ENCODE results near the gene PIK3R5. TPM values are rescaled to one million over a fixed set of nuclear protein-coding genes. Genes with fewer than 3 reads are reported as not detected.

The PIK3R5 gene
- total and polyA plus RNA-seq, 11 donors: 1.4 to 21.6 (median 2.4) TPM

DNA sequence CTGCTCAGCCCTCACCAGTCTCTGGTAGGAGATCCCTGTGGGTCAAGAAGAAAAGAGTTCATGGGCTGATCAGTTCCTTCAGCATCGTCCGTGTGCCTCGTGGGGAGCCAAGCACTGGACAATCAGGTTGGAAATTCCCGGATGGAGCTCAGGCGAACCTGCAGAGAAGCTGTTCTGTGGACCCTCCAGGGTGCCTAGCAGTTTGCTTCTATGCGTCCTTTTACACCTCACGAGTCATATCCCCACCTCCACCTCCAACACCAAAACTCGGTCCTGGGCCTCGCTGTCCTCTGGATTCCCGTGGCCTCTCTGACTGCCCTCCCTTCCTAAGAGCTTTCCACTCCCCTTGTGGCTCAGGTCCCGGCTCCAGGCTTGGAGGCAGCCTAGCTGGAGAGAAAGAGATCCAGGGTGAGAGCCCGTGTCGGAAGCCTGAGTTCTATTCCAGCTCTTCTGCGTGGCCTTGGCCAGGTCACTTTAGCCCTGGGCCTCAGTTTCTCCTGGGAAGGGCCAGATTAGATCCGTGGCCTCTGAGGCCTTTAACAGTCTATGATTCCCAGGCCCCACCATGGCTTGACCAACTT is 71.8 kb downstream of the PIK3R5 start:
- no peak for ATAC-seq
- Histone ChIP-seq H3K9me3 (no peaks in the 10 kb centered on the region), H3K27me3 (peaks cover 0 to 4% (median 0%) of the 10 kb centered on the region in 9 donors), H3K36me3 (peaks cover 0 to 58% (median 0%) of the 10 kb centered on the region in 9 donors), H3K27ac (no peak overlapping the region), H3K4me1 (peaks cover 0 to 16% (median 0%) of the 10 kb centered on the region in 12 donors), H3K4me3 (no peak overlapping the region)
- 86 to 92% (median 91%) methylated on average over 14 to 15 of the region's 15 CpGs for WGBS, 4 donors
- intact Hi-C loops (cut with DNase I): loop anchor here in 6 of 10 donors (5.0 to 10.0 kb wide), 7 partner anchors 56 to 479 kb away; no protein-coding TSS in a partner anchor
- peak in 1 of 5 donors; percentile 9 for DNase-seq
- TF ChIP-seq POLR2A (IDR thresholded peaks at IDR 0.05) (no peak), CTCF (IDR thresholded peaks at IDR 0.05) (no peak)

- Histone ChIP-seq H3K27ac (no peak overlapping the region), H3K36me3 (peaks cover 0 to 63% (median 0%) of the 10 kb centered on the region in 9 donors), H3K9me3 (no peaks in the 10 kb centered on the region), H3K4me3 (no peak overlapping the region), H3K27me3 (peaks cover 0 to 2% (median 0%) of the 10 kb centered on the region in 9 donors), H3K4me1 (peaks cover 0 to 20% (median 4%) of the 10 kb centered on the region in 12 donors)
- WGBS, 4 donors: 86 to 95% (median 94%) methylated on average over 3 of the region's 3 CpGs
- ATAC-seq (no peak), DNase-seq (no peak)
- intact Hi-C loops (cut with DNase I): loop anchor here in 6 of 10 donors (5.0 to 10.0 kb wide), 7 partner anchors 56 to 478 kb away; no protein-coding TSS in a partner anchor
- TF ChIP-seq POLR2A (IDR thresholded peaks at IDR 0.05): no peak
- no peak for TF ChIP-seq CTCF (IDR thresholded peaks at IDR 0.05)
These were observed 72.4 kb downstream of the PIK3R5 start for GRCh38 chr17:8893059-8893458.

DNA sequence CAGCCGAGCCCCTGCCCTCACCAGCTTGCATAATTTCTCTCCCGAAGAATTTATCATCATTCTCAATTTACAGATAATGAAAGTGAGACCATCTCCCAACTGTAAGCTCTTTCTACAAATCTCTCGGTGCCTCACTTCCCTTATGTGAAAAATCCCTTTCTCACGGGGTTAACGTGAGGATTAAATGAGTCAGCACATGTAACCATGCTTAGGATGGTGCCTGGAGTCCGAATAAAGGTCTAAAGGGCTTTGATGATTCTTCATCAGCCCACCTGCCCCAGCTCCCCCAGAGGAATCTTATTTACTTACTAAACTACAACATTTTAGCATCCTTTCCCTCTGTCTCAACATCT is 73.2 kb downstream of the PIK3R5 start:
- TF ChIP-seq POLR2A (IDR thresholded peaks at IDR 0.05): no peak
- no peak for TF ChIP-seq CTCF (IDR thresholded peaks at IDR 0.05)
- intact Hi-C loops (cut with DNase I): loop anchor here in 6 of 10 donors (5.0 to 10.0 kb wide), 7 partner anchors 55 to 478 kb away; no protein-coding TSS in a partner anchor
- WGBS, 4 donors: 61 to 70% (median 66%) methylated on average over 6 of the region's 6 CpGs
- peaks cover 0 to 21% (median 5%) of the 10 kb centered on the region in 12 donors for H3K4me1 ChIP-seq
- DNase-seq: no peak
- no peak overlapping the region for H3K27ac ChIP-seq
- no peaks in the 10 kb centered on the region for H3K9me3 ChIP-seq
- no peaks in the 10 kb centered on the region for H3K27me3 ChIP-seq
- no peak for ATAC-seq
- peaks cover 0 to 62% (median 0%) of the 10 kb centered on the region in 9 donors for H3K36me3 ChIP-seq
- H3K4me3 ChIP-seq: no peak overlapping the region

DNA sequence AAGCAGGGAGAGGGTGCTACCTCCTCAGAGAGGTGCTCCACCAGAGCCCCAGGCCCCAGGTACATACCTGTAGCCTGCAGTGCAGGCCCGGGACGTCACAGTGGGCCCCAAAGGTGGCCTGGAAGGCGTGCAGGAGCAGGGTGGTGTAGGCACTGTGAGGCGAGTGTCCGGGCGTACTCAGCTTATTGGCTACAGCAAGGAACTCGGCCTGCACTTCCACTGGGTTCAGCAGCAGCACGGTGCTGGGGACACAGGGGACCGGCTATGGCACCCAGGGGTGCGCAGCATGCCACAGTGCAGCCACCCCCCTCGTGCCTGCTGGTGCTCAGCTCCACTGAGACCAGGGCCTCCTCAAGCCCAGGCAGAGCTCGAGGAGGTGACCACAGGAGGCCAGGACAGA is 74.8 kb downstream of the PIK3R5 start:
- Histone ChIP-seq H3K36me3 (peaks cover 0 to 61% (median 0%) of the 10 kb centered on the region in 9 donors), H3K9me3 (no peaks in the 10 kb centered on the region), H3K27ac (no peak overlapping the region), H3K4me1 (peaks cover 0 to 21% (median 5%) of the 10 kb centered on the region in 12 donors), H3K27me3 (no peaks in the 10 kb centered on the region), H3K4me3 (no peak overlapping the region)
- no peak for TF ChIP-seq POLR2A (IDR thresholded peaks at IDR 0.05)
- no peak for TF ChIP-seq CTCF (IDR thresholded peaks at IDR 0.05)
- ATAC-seq (no peak), DNase-seq (peak in 1 of 5 donors; percentile 9)
- WGBS, 4 donors: 93 to 97% (median 94%) methylated on average over 3 to 12 of the region's 12 CpGs
- intact Hi-C loops (cut with DNase I): loop anchor here in 6 of 10 donors (5.0 to 10.0 kb wide), 7 partner anchors 53 to 476 kb away; no protein-coding TSS in a partner anchor

Measured in heart left ventricle (tissue), 16 donors.